Stimulated activated CD8-positive, alpha-beta memory T cell treated with anti-CD3 and anti-CD28 coated beads, Interleukin-15, amount 100 ng/mL, for 1 hour (primary cell): Measurements from ENCODE around the gene SULT1A1.
"Not testable (repeated sequence)": the region's sequence is repeated elsewhere in the genome, so short reads cannot be mapped to it uniquely, and the experiment has no call there.

Experiments
- DNase-seq: peaks from one replicate; pipeline ENCODE4 v3.0.0-alpha.2; 2020; ENCODE audit warnings: low read depth

SULT1A1 gene

GRCh38 chr16:28591355-28591754 lies 18.5 kb downstream of the SULT1A1 start:
- no peak for DNase-seq

- no peak for DNase-seq
Observed at GRCh38 chr16:28590384-28591340, 19.2 kb downstream of the SULT1A1 start.

- DNase-seq: no peak
Observed at GRCh38 chr16:28589930-28590329, 19.9 kb downstream of the SULT1A1 start.

- no peak for DNase-seq
Observed at GRCh38 chr16:28589069-28589468, 20.8 kb downstream of the SULT1A1 start.

GRCh38 chr16:28587386-28587785 lies 22.5 kb downstream of the SULT1A1 start:
- DNase-seq: no peak

- DNase-seq: no peak
Observed at GRCh38 chr16:28586466-28586865, 23.4 kb downstream of the SULT1A1 start.

- DNase-seq: no peak
Observed at GRCh38 chr16:28585674-28586073, 24.2 kb downstream of the SULT1A1 start.

- no peak for DNase-seq
Observed at GRCh38 chr16:28580726-28581315, 29.0 kb downstream of the SULT1A1 start.

GRCh38 chr16:28575446-28576109 lies 34.3 kb downstream of the SULT1A1 start:
- no peak for DNase-seq

GRCh38 chr16:28574925-28575324 lies 34.9 kb downstream of the SULT1A1 start:
- no peak for DNase-seq

GRCh38 chr16:28573738-28574718 lies 35.8 kb downstream of the SULT1A1 start:
- no peak for DNase-seq

GRCh38 chr16:28572696-28573510 lies 36.9 kb downstream of the SULT1A1 start:
- no peak for DNase-seq

GRCh38 chr16:28569968-28570752 lies 39.7 kb downstream of the SULT1A1 start:
- DNase-seq: no peak

- DNase-seq: no peak
Observed at GRCh38 chr16:28569021-28569420, 40.8 kb downstream of the SULT1A1 start.

GRCh38 chr16:28567292-28567691 lies 42.6 kb downstream of the SULT1A1 start:
- no peak for DNase-seq

- DNase-seq: not testable (repeated sequence)
Observed at GRCh38 chr16:28566233-28566925, 43.5 kb downstream of the SULT1A1 start.

- DNase-seq: no peak
Observed at GRCh38 chr16:28563218-28563617, 46.6 kb downstream of the SULT1A1 start.

GRCh38 chr16:28562199-28562598 lies 47.6 kb downstream of the SULT1A1 start:
- DNase-seq: no peak

GRCh38 chr16:28561557-28562187 lies 48.2 kb downstream of the SULT1A1 start:
- DNase-seq: no peak
